Stimulated activated memory B cell treated with anti-CD40 and anti-IgM and Interleukin-4, amounts not matched to agents 10 μg/mL and 1 μg/mL and 100 μg/mL, for 72 hours (primary cell): Measurements from ENCODE around the gene R3HDM2.

ENCODE experiments used
- ATAC-seq: fragments of 150-1000 bp; cut with Tn5 transposase; 2 replicates; pipeline ENCODE4 v1.10.0; 2021
- H3K27ac Mint-ChIP-seq: one replicate; pipeline ENCODE4 v1.8.0; 2022; ENCODE audit warnings: mild to moderate bottlenecking, mixed read lengths
- H3K27me3 Mint-ChIP-seq: one replicate; pipeline ENCODE4 v1.8.0; 2022; ENCODE audit warnings: mixed read lengths
- H3K36me3 Mint-ChIP-seq: one replicate; pipeline ENCODE4 v1.8.0; 2022; ENCODE audit warnings: mixed read lengths
- H3K4me1 Mint-ChIP-seq: one replicate; pipeline ENCODE4 v1.8.0; 2022; ENCODE audit warnings: mixed read lengths
- H3K4me3 Mint-ChIP-seq: one replicate; pipeline ENCODE4 v1.8.0; 2022; ENCODE audit warnings: mild to moderate bottlenecking, moderate library complexity, mixed read lengths
- H3K9me3 Mint-ChIP-seq: one replicate; pipeline ENCODE4 v1.8.0; 2022; ENCODE audit warnings: mixed read lengths

R3HDM2 gene

GRCh38 chr12:57460468-57460784 is 29.6 kb upstream of the R3HDM2 start:
- Mint-ChIP-seq H3K27me3 (no peaks in the 10 kb centered on the region), H3K4me1 (peaks cover 76% of the 10 kb centered on the region), H3K27ac (peak overlapping the region; percentile 90), H3K9me3 (no peaks in the 10 kb centered on the region), H3K4me3 (peak overlapping the region; percentile 78), H3K36me3 (no peaks in the 10 kb centered on the region)
- ATAC-seq: no peak

GRCh38 chr12:57459750-57460467 is 29.1 kb upstream of the R3HDM2 start, which contains the start of gene GLI1:
GLI1 (plus strand) TSS chr12:57459785; CDS start chr12:57463692, 3,907 bp downstream.
- H3K4me3 Mint-ChIP-seq: peak within 1 kb of the TSS; percentile 97
- ATAC-seq: peak; percentile 35
- no peaks in the 10 kb centered on the region for H3K36me3 Mint-ChIP-seq
- no peaks in the 10 kb centered on the region for H3K9me3 Mint-ChIP-seq
- peak within 1 kb of the TSS; percentile 90 for H3K27ac Mint-ChIP-seq
- no peaks in the 10 kb centered on the region for H3K27me3 Mint-ChIP-seq
- H3K4me1 Mint-ChIP-seq: peaks cover 77% of the 10 kb centered on the region

GRCh38 chr12:57459055-57459749 is 28.4 kb upstream of the R3HDM2 start:
- peaks cover 76% of the 10 kb centered on the region for H3K4me1 Mint-ChIP-seq
- no peaks in the 10 kb centered on the region for H3K27me3 Mint-ChIP-seq
- ATAC-seq: peak; percentile 82
- H3K4me3 Mint-ChIP-seq: peak overlapping the region; percentile 97
- H3K9me3 Mint-ChIP-seq: no peaks in the 10 kb centered on the region
- peak overlapping the region; percentile 90 for H3K27ac Mint-ChIP-seq
- H3K36me3 Mint-ChIP-seq: no peaks in the 10 kb centered on the region

GRCh38 chr12:57458665-57459054 is 27.8 kb upstream of the R3HDM2 start:
- H3K36me3 Mint-ChIP-seq: no peaks in the 10 kb centered on the region
- no peak for ATAC-seq
- peak overlapping the region; percentile 97 for H3K4me3 Mint-ChIP-seq
- no peaks in the 10 kb centered on the region for H3K9me3 Mint-ChIP-seq
- peaks cover 70% of the 10 kb centered on the region for H3K4me1 Mint-ChIP-seq
- H3K27ac Mint-ChIP-seq: peak overlapping the region; percentile 90
- no peaks in the 10 kb centered on the region for H3K27me3 Mint-ChIP-seq

- no peaks in the 10 kb centered on the region for H3K27me3 Mint-ChIP-seq
- no peaks in the 10 kb centered on the region for H3K9me3 Mint-ChIP-seq
- ATAC-seq: no peak
- H3K36me3 Mint-ChIP-seq: no peaks in the 10 kb centered on the region
- H3K4me1 Mint-ChIP-seq: peaks cover 61% of the 10 kb centered on the region
- H3K4me3 Mint-ChIP-seq: no peak overlapping the region
- H3K27ac Mint-ChIP-seq: no peak overlapping the region
These were observed 26.1 kb upstream of the R3HDM2 start for GRCh38 chr12:57456737-57457490.

GRCh38 chr12:57456145-57456700 is 25.4 kb upstream of the R3HDM2 start:
- Mint-ChIP-seq H3K27ac (peak overlapping the region; percentile 82), H3K4me1 (peaks cover 56% of the 10 kb centered on the region), H3K36me3 (no peaks in the 10 kb centered on the region), H3K4me3 (peak overlapping the region; percentile 86), H3K27me3 (no peaks in the 10 kb centered on the region), H3K9me3 (no peaks in the 10 kb centered on the region)
- peak; percentile 55 for ATAC-seq

- Mint-ChIP-seq H3K36me3 (no peaks in the 10 kb centered on the region), H3K4me1 (peaks cover 54% of the 10 kb centered on the region), H3K27ac (peak overlapping the region; percentile 82), H3K27me3 (no peaks in the 10 kb centered on the region), H3K4me3 (peak overlapping the region; percentile 86), H3K9me3 (no peaks in the 10 kb centered on the region)
- ATAC-seq: no peak
These were observed 24.7 kb upstream of the R3HDM2 start for GRCh38 chr12:57455374-57456144.

- Mint-ChIP-seq H3K9me3 (no peaks in the 10 kb centered on the region), H3K27ac (peak within 1 kb of the TSS; percentile 82), H3K36me3 (no peaks in the 10 kb centered on the region), H3K4me1 (peaks cover 47% of the 10 kb centered on the region), H3K27me3 (no peaks in the 10 kb centered on the region), H3K4me3 (peak within 1 kb of the TSS; percentile 86)
- ATAC-seq: no peak
These were observed 23.9 kb upstream of the R3HDM2 start, which contains the start of gene INHBE for GRCh38 chr12:57454566-57455373. INHBE (plus strand) TSS chr12:57455307; CDS start chr12:57455537, 230 bp downstream.

GRCh38 chr12:57454213-57454565 is 23.3 kb upstream of the R3HDM2 start:
- no peak for ATAC-seq
- no peaks in the 10 kb centered on the region for H3K27me3 Mint-ChIP-seq
- no peak overlapping the region for H3K27ac Mint-ChIP-seq
- no peak overlapping the region for H3K4me3 Mint-ChIP-seq
- H3K4me1 Mint-ChIP-seq: peaks cover 41% of the 10 kb centered on the region
- H3K9me3 Mint-ChIP-seq: no peaks in the 10 kb centered on the region
- no peaks in the 10 kb centered on the region for H3K36me3 Mint-ChIP-seq

- Mint-ChIP-seq H3K9me3 (no peaks in the 10 kb centered on the region), H3K4me3 (no peak overlapping the region), H3K36me3 (no peaks in the 10 kb centered on the region), H3K27me3 (no peaks in the 10 kb centered on the region), H3K4me1 (peaks cover 30% of the 10 kb centered on the region), H3K27ac (peak overlapping the region; percentile 71)
- ATAC-seq: peak; percentile 31
These were observed 22.2 kb upstream of the R3HDM2 start for GRCh38 chr12:57452937-57453509.

GRCh38 chr12:57452181-57452936 is 21.5 kb upstream of the R3HDM2 start:
- H3K27ac Mint-ChIP-seq: peak overlapping the region; percentile 71
- peak; percentile 76 for ATAC-seq
- peaks cover 28% of the 10 kb centered on the region for H3K4me1 Mint-ChIP-seq
- H3K4me3 Mint-ChIP-seq: peak overlapping the region; percentile 38
- no peaks in the 10 kb centered on the region for H3K36me3 Mint-ChIP-seq
- H3K9me3 Mint-ChIP-seq: no peaks in the 10 kb centered on the region
- H3K27me3 Mint-ChIP-seq: no peaks in the 10 kb centered on the region

- H3K4me1 Mint-ChIP-seq: peaks cover 22% of the 10 kb centered on the region
- H3K27ac Mint-ChIP-seq: peak overlapping the region; percentile 26
- no peaks in the 10 kb centered on the region for H3K9me3 Mint-ChIP-seq
- ATAC-seq: no peak
- no peak overlapping the region for H3K4me3 Mint-ChIP-seq
- H3K27me3 Mint-ChIP-seq: no peaks in the 10 kb centered on the region
- H3K36me3 Mint-ChIP-seq: no peaks in the 10 kb centered on the region
These were observed 20.5 kb upstream of the R3HDM2 start for GRCh38 chr12:57451233-57451778.

- ATAC-seq: no peak
- Mint-ChIP-seq H3K4me1 (peaks cover 17% of the 10 kb centered on the region), H3K27ac (peak overlapping the region; percentile 26), H3K4me3 (no peak overlapping the region), H3K9me3 (no peaks in the 10 kb centered on the region), H3K27me3 (no peaks in the 10 kb centered on the region), H3K36me3 (no peaks in the 10 kb centered on the region)
These were observed 19.2 kb upstream of the R3HDM2 start for GRCh38 chr12:57450057-57450456.
